ENCODE results near the gene MAVS.
A peak's percentile ranks its signal among the peaks of the same experiment; 100 is the strongest.

The MAVS gene

DNA sequence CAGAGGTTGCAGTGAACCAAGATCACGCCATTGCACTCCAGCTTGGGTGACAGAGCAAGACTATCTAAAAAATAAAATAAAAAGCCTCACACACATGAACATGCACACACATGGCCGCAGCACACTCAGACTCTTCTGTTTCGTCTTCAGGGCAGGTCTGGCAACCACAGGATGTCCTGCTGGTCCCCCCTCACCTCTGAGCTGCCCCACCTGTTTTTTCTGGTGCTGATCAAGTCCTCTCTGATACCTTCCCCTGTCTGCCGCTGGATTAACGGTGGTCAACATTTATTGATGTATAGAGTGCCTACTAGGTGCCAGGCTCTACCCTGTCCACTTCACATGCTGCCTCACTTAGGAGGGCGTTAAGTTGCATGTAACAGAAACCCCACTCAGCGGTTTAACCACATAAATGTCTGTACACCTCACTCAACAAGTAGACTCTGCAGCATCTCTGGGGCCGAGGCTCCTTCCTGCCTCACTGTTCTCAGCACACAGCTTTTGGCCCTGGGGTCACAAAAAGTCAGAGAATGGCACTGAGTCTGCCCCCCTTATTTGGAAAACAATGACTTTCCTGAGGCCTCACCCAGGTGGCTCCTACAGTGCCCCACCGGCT is 30.8 kb upstream of the MAVS start:
- Histone ChIP-seq H3K9me3 (ENCODE audit: insufficient read depth, low read depth, low read length) (no peaks in the 10 kb centered on the region), H3K36me3 (ENCODE audit: insufficient read depth, low read length) (no peaks in the 10 kb centered on the region), H3K9ac (ENCODE audit: low read depth, low read length) (no peak overlapping the region), H3K27ac (ENCODE audit: low read depth, low read length) (no peak overlapping the region), H3K27me3 (ENCODE audit: insufficient read depth, low read length) (no peaks in the 10 kb centered on the region), H3K4me3 (ENCODE audit: low read length) (no peak overlapping the region), H3K4me1 (ENCODE audit: insufficient read depth, low read length) (no peaks in the 10 kb centered on the region)
- WGBS = 83% methylated on average over 9 of the region's 9 CpGs

DNA sequence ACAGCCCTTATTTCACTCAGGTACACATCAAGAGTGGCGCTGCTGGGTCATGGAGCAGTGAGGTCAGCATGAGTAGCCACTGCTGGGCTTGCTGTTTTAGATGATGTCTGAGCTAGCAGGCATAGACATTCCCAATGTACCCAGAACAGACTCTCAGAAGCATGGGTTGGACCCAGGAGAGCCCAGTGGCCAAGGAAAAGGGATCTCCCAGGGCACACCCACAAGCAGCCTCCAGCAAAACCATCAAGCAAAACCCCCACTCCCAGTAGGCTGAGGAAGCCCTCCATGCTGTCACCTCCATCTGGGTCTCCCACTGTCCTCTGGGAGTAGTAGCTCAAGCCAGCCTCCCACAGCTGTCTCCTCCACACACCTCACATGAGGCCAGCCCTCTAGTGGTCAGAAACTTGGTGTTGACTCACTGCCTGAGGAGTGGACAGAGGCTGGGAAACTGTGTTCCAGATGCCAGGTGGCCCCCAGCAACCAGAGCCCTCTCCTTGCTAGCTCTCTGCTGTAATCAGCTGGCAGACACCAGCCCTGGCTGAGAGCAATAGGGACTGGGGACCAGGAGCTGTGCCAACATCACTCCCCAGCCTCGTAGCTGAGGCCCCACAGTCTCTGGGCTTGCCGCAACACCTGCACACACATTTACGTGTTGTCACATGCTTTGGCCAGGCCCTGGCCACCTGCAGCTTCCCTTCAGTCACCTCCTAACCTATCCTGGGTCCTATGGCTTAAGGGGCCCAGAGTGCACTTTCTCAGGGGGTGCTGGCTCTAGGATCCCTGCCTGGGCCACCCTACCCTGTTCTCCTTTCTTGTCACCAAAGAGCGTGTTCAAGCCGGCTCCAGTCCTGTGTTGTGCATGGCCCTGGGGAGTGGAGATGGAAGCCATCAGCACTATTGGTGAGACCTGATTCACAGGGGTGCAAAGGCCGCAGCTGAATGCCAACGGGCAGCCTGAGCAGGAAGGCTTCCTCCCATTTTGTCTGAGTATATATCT is 28.2 kb upstream of the MAVS start:
- H3K4me1 ChIP-seq (ENCODE audit: insufficient read depth, low read length) = no peaks in the 10 kb centered on the region
- H3K9ac ChIP-seq (ENCODE audit: low read depth, low read length) = no peak overlapping the region
- WGBS = 95% methylated on average over 8 of the region's 8 CpGs
- H3K9me3 ChIP-seq (ENCODE audit: insufficient read depth, low read depth, low read length) = no peaks in the 10 kb centered on the region
- H3K27me3 ChIP-seq (ENCODE audit: insufficient read depth, low read length) = no peaks in the 10 kb centered on the region
- H3K36me3 ChIP-seq (ENCODE audit: insufficient read depth, low read length) = peaks cover 5% of the 10 kb centered on the region; the same call in 1 of the 2 replicates
- H3K27ac ChIP-seq (ENCODE audit: low read depth, low read length) = no peak overlapping the region
- H3K4me3 ChIP-seq (ENCODE audit: low read length) = no peak overlapping the region

- no peaks in the 10 kb centered on the region for H3K27me3 ChIP-seq (ENCODE audit: insufficient read depth, low read length)
- peak overlapping the region; percentile 80 for H3K4me3 ChIP-seq (ENCODE audit: low read length)
- peak overlapping the region; percentile 93; the same call in 1 of the 2 replicates for H3K9ac ChIP-seq (ENCODE audit: low read depth, low read length)
- peak overlapping the region; percentile 92; the same call in 1 of the 2 replicates for H3K27ac ChIP-seq (ENCODE audit: low read depth, low read length)
- WGBS = 80% methylated on average over 20 of the region's 20 CpGs
- no peaks in the 10 kb centered on the region for H3K9me3 ChIP-seq (ENCODE audit: insufficient read depth, low read depth, low read length)
- no peaks in the 10 kb centered on the region for H3K4me1 ChIP-seq (ENCODE audit: insufficient read depth, low read length)
- H3K36me3 ChIP-seq (ENCODE audit: insufficient read depth, low read length) = peaks cover 8% of the 10 kb centered on the region; the same call in 1 of the 2 replicates
Observed at GRCh38 chr20:3819411-3820047, 27.1 kb upstream of the MAVS start.

- under 1% methylated on average over 96 of the region's 96 CpGs for WGBS
- peak within 1 kb of the TSS; percentile 92 for H3K27ac ChIP-seq (ENCODE audit: low read depth, low read length)
- no peaks in the 10 kb centered on the region for H3K9me3 ChIP-seq (ENCODE audit: insufficient read depth, low read depth, low read length)
- H3K9ac ChIP-seq (ENCODE audit: low read depth, low read length) = peak within 1 kb of the TSS; percentile 93
- peak within 1 kb of the TSS; percentile 80 for H3K4me3 ChIP-seq (ENCODE audit: low read length)
- H3K36me3 ChIP-seq (ENCODE audit: insufficient read depth, low read length) = peaks cover 8% of the 10 kb centered on the region; the same call in 1 of the 2 replicates
- H3K27me3 ChIP-seq (ENCODE audit: insufficient read depth, low read length) = no peaks in the 10 kb centered on the region
- H3K4me1 ChIP-seq (ENCODE audit: insufficient read depth, low read length) = no peaks in the 10 kb centered on the region
Observed at GRCh38 chr20:3820048-3820900, 26.4 kb upstream of the MAVS start, which contains the start of gene AP5S1. Gene AP5S1, plus strand, starts transcription at chr20:3820547. Its CDS starts 1,571 bp downstream, at chr20:3822118.

GRCh38 chr20:3820901-3821727 is 25.5 kb upstream of the MAVS start:
- H3K36me3 ChIP-seq (ENCODE audit: insufficient read depth, low read length) = peaks cover 8% of the 10 kb centered on the region; the same call in 1 of the 2 replicates
- H3K4me3 ChIP-seq (ENCODE audit: low read length) = peak overlapping the region; percentile 80
- H3K4me1 ChIP-seq (ENCODE audit: insufficient read depth, low read length) = no peaks in the 10 kb centered on the region
- H3K27ac ChIP-seq (ENCODE audit: low read depth, low read length) = peak overlapping the region; percentile 61; the same call in 1 of the 2 replicates
- peak overlapping the region; percentile 93 for H3K9ac ChIP-seq (ENCODE audit: low read depth, low read length)
- WGBS = 63% methylated on average over 20 of the region's 20 CpGs
- H3K9me3 ChIP-seq (ENCODE audit: insufficient read depth, low read depth, low read length) = no peaks in the 10 kb centered on the region
- H3K27me3 ChIP-seq (ENCODE audit: insufficient read depth, low read length) = no peaks in the 10 kb centered on the region

- Histone ChIP-seq H3K36me3 (ENCODE audit: insufficient read depth, low read length) (peaks cover 8% of the 10 kb centered on the region; the same call in 1 of the 2 replicates), H3K27ac (ENCODE audit: low read depth, low read length) (no peak overlapping the region), H3K27me3 (ENCODE audit: insufficient read depth, low read length) (no peaks in the 10 kb centered on the region), H3K9me3 (ENCODE audit: insufficient read depth, low read depth, low read length) (no peaks in the 10 kb centered on the region), H3K4me1 (ENCODE audit: insufficient read depth, low read length) (no peaks in the 10 kb centered on the region), H3K4me3 (ENCODE audit: low read length) (no peak overlapping the region), H3K9ac (ENCODE audit: low read depth, low read length) (no peak overlapping the region)
- WGBS = 95% methylated on average over 14 of the region's 14 CpGs
Observed at GRCh38 chr20:3821996-3822395, 24.6 kb upstream of the MAVS start.

DNA sequence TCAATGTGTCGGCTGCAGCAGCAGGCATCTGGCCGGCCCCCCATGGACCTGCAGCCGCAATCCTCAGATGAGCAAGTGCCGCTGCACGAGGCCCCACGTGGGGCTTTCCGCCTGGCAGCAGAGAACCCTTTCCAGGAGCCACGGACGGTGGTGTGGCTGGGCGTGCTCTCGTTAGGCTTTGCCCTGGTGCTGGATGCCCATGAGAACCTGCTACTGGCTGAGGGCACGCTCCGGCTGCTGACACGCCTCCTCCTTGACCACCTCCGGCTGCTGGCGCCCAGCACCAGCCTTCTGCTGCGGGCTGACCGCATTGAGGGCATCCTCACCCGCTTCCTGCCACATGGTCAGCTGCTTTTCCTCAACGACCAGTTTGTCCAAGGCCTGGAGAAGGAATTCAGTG is 22.8 kb upstream of the MAVS start:
- Histone ChIP-seq H3K4me1 (ENCODE audit: insufficient read depth, low read length) (no peaks in the 10 kb centered on the region), H3K27ac (ENCODE audit: low read depth, low read length) (no peak overlapping the region), H3K4me3 (ENCODE audit: low read length) (no peak overlapping the region), H3K9ac (ENCODE audit: low read depth, low read length) (no peak overlapping the region), H3K9me3 (ENCODE audit: insufficient read depth, low read depth, low read length) (no peaks in the 10 kb centered on the region), H3K27me3 (ENCODE audit: insufficient read depth, low read length) (no peaks in the 10 kb centered on the region), H3K36me3 (ENCODE audit: insufficient read depth, low read length) (peaks cover 8% of the 10 kb centered on the region; the same call in 1 of the 2 replicates)
- 94% methylated on average over 20 of the region's 20 CpGs for WGBS

GRCh38 chr20:3825526-3825925 is 21.1 kb upstream of the MAVS start:
- H3K9me3 ChIP-seq (ENCODE audit: insufficient read depth, low read depth, low read length) = no peaks in the 10 kb centered on the region
- no peak overlapping the region for H3K4me3 ChIP-seq (ENCODE audit: low read length)
- H3K4me1 ChIP-seq (ENCODE audit: insufficient read depth, low read length) = no peaks in the 10 kb centered on the region
- peaks cover 8% of the 10 kb centered on the region; the same call in 1 of the 2 replicates for H3K36me3 ChIP-seq (ENCODE audit: insufficient read depth, low read length)
- H3K27me3 ChIP-seq (ENCODE audit: insufficient read depth, low read length) = no peaks in the 10 kb centered on the region
- 82% methylated on average over 7 of the region's 7 CpGs for WGBS
- no peak overlapping the region for H3K27ac ChIP-seq (ENCODE audit: low read depth, low read length)
- no peak overlapping the region for H3K9ac ChIP-seq (ENCODE audit: low read depth, low read length)

GRCh38 chr20:3826420-3826819 is 20.2 kb upstream of the MAVS start:
- H3K27me3 ChIP-seq (ENCODE audit: insufficient read depth, low read length) = no peaks in the 10 kb centered on the region
- peaks cover 8% of the 10 kb centered on the region; the same call in 1 of the 2 replicates for H3K36me3 ChIP-seq (ENCODE audit: insufficient read depth, low read length)
- WGBS = 91% methylated on average over 4 of the region's 4 CpGs
- no peaks in the 10 kb centered on the region for H3K4me1 ChIP-seq (ENCODE audit: insufficient read depth, low read length)
- no peaks in the 10 kb centered on the region for H3K9me3 ChIP-seq (ENCODE audit: insufficient read depth, low read depth, low read length)
- no peak overlapping the region for H3K4me3 ChIP-seq (ENCODE audit: low read length)
- H3K9ac ChIP-seq (ENCODE audit: low read depth, low read length) = no peak overlapping the region
- H3K27ac ChIP-seq (ENCODE audit: low read depth, low read length) = no peak overlapping the region

DNA sequence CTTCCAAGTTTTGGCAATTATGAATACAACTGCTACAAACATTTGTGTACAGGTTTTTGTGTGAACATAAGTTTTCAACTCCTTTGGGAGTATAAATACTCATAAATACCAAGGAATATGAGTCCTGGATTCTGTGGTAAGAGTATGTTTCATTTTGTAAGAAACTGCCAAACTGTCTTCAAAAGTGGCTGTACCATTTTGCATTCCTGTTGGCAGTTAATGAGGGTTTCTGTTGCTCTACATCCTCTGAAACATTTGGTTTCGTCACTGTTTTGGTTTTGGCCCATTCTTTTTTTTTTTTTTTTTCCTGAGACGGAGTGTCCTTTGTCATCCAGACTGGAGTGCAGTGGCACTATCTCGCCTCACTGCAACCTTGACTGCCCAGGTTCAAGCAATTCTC is 17.8 kb upstream of the MAVS start:
- Histone ChIP-seq H3K27me3 (ENCODE audit: insufficient read depth, low read length) (no peaks in the 10 kb centered on the region), H3K9ac (ENCODE audit: low read depth, low read length) (no peak overlapping the region), H3K4me3 (ENCODE audit: low read length) (no peak overlapping the region), H3K36me3 (ENCODE audit: insufficient read depth, low read length) (no peaks in the 10 kb centered on the region), H3K27ac (ENCODE audit: low read depth, low read length) (no peak overlapping the region), H3K9me3 (ENCODE audit: insufficient read depth, low read depth, low read length) (no peaks in the 10 kb centered on the region), H3K4me1 (ENCODE audit: insufficient read depth, low read length) (no peaks in the 10 kb centered on the region)
- WGBS = 89% methylated on average over 3 of the region's 3 CpGs

Measured in HUES64 (cell line).